ENCODE data around the gene BMP7. TPM values are rescaled to one million over a fixed set of nuclear protein-coding genes. Genes with fewer than 3 reads are reported as not detected.

Gene BMP7
- total and polyA plus RNA-seq, 2 experiments from 2014 or later: 15.9 to 22.8 TPM

DNA sequence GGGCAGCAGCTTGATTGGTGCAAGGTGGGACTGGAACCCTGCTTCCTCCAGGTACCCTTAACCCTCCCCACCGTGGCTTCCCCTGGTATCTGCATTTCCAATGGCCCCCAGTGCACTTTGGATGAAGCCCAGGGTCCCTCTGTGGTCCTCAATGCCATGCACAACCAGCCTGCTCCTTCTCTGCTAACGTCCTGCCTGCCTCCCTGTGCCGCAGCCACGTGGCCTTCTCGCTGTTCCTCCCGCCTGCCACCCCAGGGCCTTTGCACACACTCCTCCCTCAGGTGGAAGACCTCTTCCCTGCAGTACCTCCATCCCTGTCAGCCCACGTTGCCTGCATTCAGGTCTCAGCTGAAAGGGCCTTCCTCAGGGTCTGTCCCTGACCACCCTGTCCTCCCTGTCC is 101.6 kb downstream of the BMP7 start:
- TF ChIP-seq, protein P1, sequence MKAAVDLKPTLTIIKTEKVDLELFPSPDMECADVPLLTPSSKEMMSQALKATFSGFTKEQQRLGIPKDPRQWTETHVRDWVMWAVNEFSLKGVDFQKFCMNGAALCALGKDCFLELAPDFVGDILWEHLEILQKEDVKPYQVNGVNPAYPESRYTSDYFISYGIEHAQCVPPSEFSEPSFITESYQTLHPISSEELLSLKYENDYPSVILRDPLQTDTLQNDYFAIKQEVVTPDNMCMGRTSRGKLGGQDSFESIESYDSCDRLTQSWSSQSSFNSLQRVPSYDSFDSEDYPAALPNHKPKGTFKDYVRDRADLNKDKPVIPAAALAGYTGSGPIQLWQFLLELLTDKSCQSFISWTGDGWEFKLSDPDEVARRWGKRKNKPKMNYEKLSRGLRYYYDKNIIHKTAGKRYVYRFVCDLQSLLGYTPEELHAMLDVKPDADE (IDR thresholded peaks at IDR 0.05): no peak
- TF ChIP-seq STAT1 (IDR thresholded peaks at IDR 0.05; ENCODE audit: unreplicated experiment) (no peak), CREB1 (CRISPR knock-in tag; IDR thresholded peaks at IDR 0.05; ENCODE audit: low read depth) (no peak), NANOG (IDR thresholded peaks at IDR 0.05; ENCODE audit: borderline replicate concordance) (no peak), EZH2phosphoT487 (IDR thresholded peaks at IDR 0.05; ENCODE audit: unreplicated experiment) (no peak), ZNF114 (CRISPR knock-in tag; IDR thresholded peaks at IDR 0.05) (no peak), POLR2AphosphoS5 (IDR thresholded peaks at IDR 0.05; ENCODE audit: low read depth) (no peak), ZNF331 (CRISPR knock-in tag; IDR thresholded peaks at IDR 0.05; ENCODE audit: low read depth) (no peak), JUNB (IDR thresholded peaks at IDR 0.05; ENCODE audit: unreplicated experiment) (no peak), EZH2 (IDR thresholded peaks at IDR 0.05; ENCODE audit: low read depth, unreplicated experiment) (no peak)
- TF ChIP-seq, protein P2, sequence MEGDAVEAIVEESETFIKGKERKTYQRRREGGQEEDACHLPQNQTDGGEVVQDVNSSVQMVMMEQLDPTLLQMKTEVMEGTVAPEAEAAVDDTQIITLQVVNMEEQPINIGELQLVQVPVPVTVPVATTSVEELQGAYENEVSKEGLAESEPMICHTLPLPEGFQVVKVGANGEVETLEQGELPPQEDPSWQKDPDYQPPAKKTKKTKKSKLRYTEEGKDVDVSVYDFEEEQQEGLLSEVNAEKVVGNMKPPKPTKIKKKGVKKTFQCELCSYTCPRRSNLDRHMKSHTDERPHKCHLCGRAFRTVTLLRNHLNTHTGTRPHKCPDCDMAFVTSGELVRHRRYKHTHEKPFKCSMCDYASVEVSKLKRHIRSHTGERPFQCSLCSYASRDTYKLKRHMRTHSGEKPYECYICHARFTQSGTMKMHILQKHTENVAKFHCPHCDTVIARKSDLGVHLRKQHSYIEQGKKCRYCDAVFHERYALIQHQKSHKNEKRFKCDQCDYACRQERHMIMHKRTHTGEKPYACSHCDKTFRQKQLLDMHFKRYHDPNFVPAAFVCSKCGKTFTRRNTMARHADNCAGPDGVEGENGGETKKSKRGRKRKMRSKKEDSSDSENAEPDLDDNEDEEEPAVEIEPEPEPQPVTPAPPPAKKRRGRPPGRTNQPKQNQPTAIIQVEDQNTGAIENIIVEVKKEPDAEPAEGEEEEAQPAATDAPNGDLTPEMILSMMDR (conservative IDR thresholded peaks at IDR 0.05; ENCODE audit: low read depth in 2 of 2): no peak
- TF ChIP-seq, protein P3, sequence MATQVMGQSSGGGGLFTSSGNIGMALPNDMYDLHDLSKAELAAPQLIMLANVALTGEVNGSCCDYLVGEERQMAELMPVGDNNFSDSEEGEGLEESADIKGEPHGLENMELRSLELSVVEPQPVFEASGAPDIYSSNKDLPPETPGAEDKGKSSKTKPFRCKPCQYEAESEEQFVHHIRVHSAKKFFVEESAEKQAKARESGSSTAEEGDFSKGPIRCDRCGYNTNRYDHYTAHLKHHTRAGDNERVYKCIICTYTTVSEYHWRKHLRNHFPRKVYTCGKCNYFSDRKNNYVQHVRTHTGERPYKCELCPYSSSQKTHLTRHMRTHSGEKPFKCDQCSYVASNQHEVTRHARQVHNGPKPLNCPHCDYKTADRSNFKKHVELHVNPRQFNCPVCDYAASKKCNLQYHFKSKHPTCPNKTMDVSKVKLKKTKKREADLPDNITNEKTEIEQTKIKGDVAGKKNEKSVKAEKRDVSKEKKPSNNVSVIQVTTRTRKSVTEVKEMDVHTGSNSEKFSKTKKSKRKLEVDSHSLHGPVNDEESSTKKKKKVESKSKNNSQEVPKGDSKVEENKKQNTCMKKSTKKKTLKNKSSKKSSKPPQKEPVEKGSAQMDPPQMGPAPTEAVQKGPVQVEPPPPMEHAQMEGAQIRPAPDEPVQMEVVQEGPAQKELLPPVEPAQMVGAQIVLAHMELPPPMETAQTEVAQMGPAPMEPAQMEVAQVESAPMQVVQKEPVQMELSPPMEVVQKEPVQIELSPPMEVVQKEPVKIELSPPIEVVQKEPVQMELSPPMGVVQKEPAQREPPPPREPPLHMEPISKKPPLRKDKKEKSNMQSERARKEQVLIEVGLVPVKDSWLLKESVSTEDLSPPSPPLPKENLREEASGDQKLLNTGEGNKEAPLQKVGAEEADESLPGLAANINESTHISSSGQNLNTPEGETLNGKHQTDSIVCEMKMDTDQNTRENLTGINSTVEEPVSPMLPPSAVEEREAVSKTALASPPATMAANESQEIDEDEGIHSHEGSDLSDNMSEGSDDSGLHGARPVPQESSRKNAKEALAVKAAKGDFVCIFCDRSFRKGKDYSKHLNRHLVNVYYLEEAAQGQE (IDR thresholded peaks at IDR 0.05; ENCODE audit: unreplicated experiment): no peak
- TF ChIP-seq, protein P4, sequence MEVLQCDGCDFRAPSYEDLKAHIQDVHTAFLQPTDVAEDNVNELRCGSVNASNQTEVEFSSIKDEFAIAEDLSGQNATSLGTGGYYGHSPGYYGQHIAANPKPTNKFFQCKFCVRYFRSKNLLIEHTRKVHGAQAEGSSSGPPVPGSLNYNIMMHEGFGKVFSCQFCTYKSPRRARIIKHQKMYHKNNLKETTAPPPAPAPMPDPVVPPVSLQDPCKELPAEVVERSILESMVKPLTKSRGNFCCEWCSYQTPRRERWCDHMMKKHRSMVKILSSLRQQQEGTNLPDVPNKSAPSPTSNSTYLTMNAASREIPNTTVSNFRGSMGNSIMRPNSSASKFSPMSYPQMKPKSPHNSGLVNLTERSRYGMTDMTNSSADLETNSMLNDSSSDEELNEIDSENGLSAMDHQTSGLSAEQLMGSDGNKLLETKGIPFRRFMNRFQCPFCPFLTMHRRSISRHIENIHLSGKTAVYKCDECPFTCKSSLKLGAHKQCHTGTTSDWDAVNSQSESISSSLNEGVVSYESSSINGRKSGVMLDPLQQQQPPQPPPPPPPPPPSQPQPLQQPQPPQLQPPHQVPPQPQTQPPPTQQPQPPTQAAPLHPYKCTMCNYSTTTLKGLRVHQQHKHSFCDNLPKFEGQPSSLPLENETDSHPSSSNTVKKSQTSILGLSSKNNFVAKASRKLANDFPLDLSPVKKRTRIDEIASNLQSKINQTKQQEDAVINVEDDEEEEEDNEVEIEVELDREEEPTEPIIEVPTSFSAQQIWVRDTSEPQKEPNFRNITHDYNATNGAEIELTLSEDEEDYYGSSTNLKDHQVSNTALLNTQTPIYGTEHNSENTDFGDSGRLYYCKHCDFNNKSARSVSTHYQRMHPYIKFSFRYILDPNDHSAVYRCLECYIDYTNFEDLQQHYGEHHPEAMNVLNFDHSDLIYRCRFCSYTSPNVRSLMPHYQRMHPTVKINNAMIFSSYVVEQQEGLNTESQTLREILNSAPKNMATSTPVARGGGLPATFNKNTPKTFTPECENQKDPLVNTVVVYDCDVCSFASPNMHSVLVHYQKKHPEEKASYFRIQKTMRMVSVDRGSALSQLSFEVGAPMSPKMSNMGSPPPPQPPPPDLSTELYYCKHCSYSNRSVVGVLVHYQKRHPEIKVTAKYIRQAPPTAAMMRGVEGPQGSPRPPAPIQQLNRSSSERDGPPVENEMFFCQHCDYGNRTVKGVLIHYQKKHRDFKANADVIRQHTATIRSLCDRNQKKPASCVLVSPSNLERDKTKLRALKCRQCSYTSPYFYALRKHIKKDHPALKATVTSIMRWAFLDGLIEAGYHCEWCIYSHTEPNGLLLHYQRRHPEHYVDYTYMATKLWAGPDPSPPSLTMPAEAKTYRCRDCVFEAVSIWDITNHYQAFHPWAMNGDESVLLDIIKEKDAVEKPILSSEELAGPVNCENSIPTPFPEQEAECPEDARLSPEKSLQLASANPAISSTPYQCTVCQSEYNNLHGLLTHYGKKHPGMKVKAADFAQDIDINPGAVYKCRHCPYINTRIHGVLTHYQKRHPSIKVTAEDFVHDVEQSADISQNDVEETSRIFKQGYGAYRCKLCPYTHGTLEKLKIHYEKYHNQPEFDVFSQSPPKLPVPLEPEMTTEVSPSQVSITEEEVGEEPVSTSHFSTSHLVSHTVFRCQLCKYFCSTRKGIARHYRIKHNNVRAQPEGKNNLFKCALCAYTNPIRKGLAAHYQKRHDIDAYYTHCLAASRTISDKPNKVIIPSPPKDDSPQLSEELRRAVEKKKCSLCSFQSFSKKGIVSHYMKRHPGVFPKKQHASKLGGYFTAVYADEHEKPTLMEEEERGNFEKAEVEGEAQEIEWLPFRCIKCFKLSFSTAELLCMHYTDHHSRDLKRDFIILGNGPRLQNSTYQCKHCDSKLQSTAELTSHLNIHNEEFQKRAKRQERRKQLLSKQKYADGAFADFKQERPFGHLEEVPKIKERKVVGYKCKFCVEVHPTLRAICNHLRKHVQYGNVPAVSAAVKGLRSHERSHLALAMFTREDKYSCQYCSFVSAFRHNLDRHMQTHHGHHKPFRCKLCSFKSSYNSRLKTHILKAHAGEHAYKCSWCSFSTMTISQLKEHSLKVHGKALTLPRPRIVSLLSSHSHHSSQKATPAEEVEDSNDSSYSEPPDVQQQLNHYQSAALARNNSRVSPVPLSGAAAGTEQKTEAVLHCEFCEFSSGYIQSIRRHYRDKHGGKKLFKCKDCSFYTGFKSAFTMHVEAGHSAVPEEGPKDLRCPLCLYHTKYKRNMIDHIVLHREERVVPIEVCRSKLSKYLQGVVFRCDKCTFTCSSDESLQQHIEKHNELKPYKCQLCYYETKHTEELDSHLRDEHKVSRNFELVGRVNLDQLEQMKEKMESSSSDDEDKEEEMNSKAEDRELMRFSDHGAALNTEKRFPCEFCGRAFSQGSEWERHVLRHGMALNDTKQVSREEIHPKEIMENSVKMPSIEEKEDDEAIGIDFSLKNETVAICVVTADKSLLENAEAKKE (CRISPR knock-in tag; IDR thresholded peaks at IDR 0.05): no peak
- 0 out of 2 replicates have a peak, but pooled peaks cover 2% of the 10 kb centered on the region for H4K20me1 ChIP-seq (replicated peaks; ENCODE audit: insufficient read depth)
- Mint-ChIP-seq H3K36me3 (ENCODE audit: low read depth) (no peaks in the 10 kb centered on the region; the same call in 2 of the 3 replicates), H3K4me1 (peaks cover 4% of the 10 kb centered on the region; the same call in 2 of the 3 replicates), H3K27ac (no peak overlapping the region), H3K9me3 (peaks cover 12% of the 10 kb centered on the region), H3K27me3 (ENCODE audit: insufficient read depth, low read depth, poor library complexity) (peaks cover 5% of the 10 kb centered on the region), H3K4me3 (no peak overlapping the region)
- no peak for DNase-seq (ENCODE audit: low spot score)
- H3K79me2 ChIP-seq (replicated peaks; ENCODE audit: insufficient read depth): no peaks in the 10 kb centered on the region
- no peaks in the 10 kb centered on the region for H3K27me3 ChIP-seq (ENCODE audit: insufficient read depth)
- no peak overlapping the region for H2AFZ ChIP-seq
- H3K4me2 ChIP-seq: no peak overlapping the region
- H3K4me1 ChIP-seq (ENCODE audit: insufficient read depth): no peaks in the 10 kb centered on the region
- no peaks in the 10 kb centered on the region for H3K36me3 ChIP-seq (ENCODE audit: insufficient read depth)
- no peak for ATAC-seq
- no peaks in the 10 kb centered on the region for H3K9me2 ChIP-seq (ENCODE audit: insufficient read depth)
- no peak overlapping the region for H3K4me3 ChIP-seq
- no peak overlapping the region for H3K27ac ChIP-seq (ENCODE audit: low read depth)
- H3F3A ChIP-seq (replicated peaks; ENCODE audit: low read depth): no peaks in the 10 kb centered on the region

Measured in GM23338 (cell line).